Measurements from ENCODE around the gene DACH1.
A peak's percentile ranks its signal among the peaks of the same experiment; 100 is the strongest.

DACH1 gene

DNA sequence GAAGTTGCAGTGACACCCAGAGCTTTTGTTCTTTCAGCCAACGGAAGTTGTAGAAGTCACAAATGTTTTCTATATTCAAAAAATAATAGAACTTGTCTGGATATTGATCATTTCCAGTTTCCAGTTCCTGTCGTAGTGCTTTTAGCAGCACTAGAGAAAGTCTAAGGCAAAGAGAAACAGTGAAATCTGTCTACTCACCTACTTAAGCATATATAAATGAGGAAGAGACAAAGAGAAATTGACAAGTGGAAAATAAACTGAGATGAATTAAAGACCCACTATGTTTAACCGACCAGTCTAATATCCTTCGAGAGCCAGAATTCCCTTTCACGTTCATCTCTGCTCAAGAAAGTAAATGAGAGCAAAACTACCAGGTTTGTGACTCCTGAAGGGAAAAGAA lies 36.7 kb downstream of the DACH1 start:
- Histone ChIP-seq H3K4ac (ENCODE audit: low read depth, low read length) (no peak overlapping the region), H3K4me3 (ENCODE audit: low read length) (no peak overlapping the region), H3K27me3 (ENCODE audit: insufficient read depth, low read length, poor library complexity) (no peaks in the 10 kb centered on the region), H3K79me1 (ENCODE audit: low read length) (no peaks in the 10 kb centered on the region), H3K56ac (ENCODE audit: low read length) (no peak overlapping the region), H4K5ac (ENCODE audit: low read length) (no peak overlapping the region), H3K9ac (ENCODE audit: low read length) (no peak overlapping the region), H3K27ac (ENCODE audit: low read depth, low read length) (no peak overlapping the region), H3K4me2 (ENCODE audit: low read length) (no peak overlapping the region), H3K18ac (ENCODE audit: low read length) (no peak overlapping the region), H2BK5ac (ENCODE audit: low read length) (no peak overlapping the region), H3K23ac (ENCODE audit: low read length) (no peak overlapping the region), H2BK15ac (replicated peaks; ENCODE audit: low read depth) (no peak overlapping the region), H3K4me1 (ENCODE audit: control insufficient read depth, low read depth, low read length) (no peaks in the 10 kb centered on the region), H2AK5ac (ENCODE audit: low read length) (no peak overlapping the region), H3K79me2 (ENCODE audit: control insufficient read depth, insufficient read depth, low read length) (no peaks in the 10 kb centered on the region), H2BK120ac (ENCODE audit: low read depth, low read length) (no peak overlapping the region), H3K36me3 (ENCODE audit: control insufficient read depth, insufficient read depth, low read length) (no peaks in the 10 kb centered on the region), H4K8ac (ENCODE audit: low read depth, low read length) (no peak overlapping the region)
- DNase-seq, result no peak
- WGBS (ENCODE audit: extremely low coverage, insufficient coverage, low lambda C conversion rate), result no CpG with 5 or more reads among the region's 5 CpGs

DNA sequence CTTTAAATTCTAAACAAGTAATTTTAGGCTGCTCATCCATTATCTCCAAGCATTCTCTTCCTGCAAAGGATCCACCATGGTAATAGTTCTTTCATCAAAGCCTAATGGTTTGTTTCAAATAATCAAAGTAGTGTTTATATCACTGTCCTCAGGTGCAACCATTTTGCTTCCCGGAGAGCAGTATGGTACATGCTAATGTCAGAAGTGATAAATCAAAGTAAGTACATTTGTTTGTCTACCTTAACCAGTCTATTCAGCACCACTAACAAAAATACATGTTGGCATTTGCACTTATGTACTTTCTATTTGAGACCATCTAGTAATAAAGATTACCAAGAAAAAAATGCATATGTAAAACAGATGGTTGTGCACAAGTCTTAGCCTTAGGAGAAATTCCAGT lies 37.5 kb downstream of the DACH1 start:
- Histone ChIP-seq H3K4ac (ENCODE audit: low read depth, low read length) (no peak overlapping the region), H4K8ac (ENCODE audit: low read depth, low read length) (no peak overlapping the region), H3K4me3 (ENCODE audit: low read length) (no peak overlapping the region), H3K18ac (ENCODE audit: low read length) (no peak overlapping the region), H4K5ac (ENCODE audit: low read length) (no peak overlapping the region), H2BK5ac (ENCODE audit: low read length) (no peak overlapping the region), H3K4me2 (ENCODE audit: low read length) (no peak overlapping the region), H2BK120ac (ENCODE audit: low read depth, low read length) (no peak overlapping the region), H3K27me3 (ENCODE audit: insufficient read depth, low read length, poor library complexity) (no peaks in the 10 kb centered on the region), H3K79me1 (ENCODE audit: low read length) (no peaks in the 10 kb centered on the region), H3K9ac (ENCODE audit: low read length) (no peak overlapping the region), H2AK5ac (ENCODE audit: low read length) (no peak overlapping the region), H3K4me1 (ENCODE audit: control insufficient read depth, low read depth, low read length) (no peaks in the 10 kb centered on the region), H3K23ac (ENCODE audit: low read length) (no peak overlapping the region), H3K36me3 (ENCODE audit: control insufficient read depth, insufficient read depth, low read length) (no peaks in the 10 kb centered on the region), H3K27ac (ENCODE audit: low read depth, low read length) (no peak overlapping the region), H3K56ac (ENCODE audit: low read length) (no peak overlapping the region), H2BK15ac (replicated peaks; ENCODE audit: low read depth) (no peak overlapping the region), H3K79me2 (ENCODE audit: control insufficient read depth, insufficient read depth, low read length) (no peaks in the 10 kb centered on the region)
- whole genome bisulfite sequencing (ENCODE audit: extremely low coverage, insufficient coverage, low lambda C conversion rate), result no CpG with 5 or more reads among the region's 1 CpG
- no peak for DNase-seq

DNA sequence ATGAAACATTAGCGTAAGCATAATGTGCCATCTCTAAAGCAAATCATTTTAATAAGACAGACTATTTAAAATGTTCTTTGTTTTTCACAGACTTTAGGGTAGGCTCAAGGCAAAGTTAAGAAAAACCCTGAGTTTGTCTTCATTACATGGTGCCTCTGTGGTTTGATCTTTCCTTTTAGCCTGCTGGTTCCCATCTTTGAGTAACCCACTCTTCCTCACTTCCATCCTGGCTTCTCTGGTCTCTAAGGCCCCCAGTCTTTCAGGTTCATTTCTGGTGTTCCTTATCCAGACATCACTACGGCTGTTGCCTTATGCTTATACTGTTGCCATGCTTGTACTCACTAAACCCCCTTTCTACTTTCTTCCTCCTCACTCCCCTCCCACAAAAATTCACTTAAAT lies 38.4 kb downstream of the DACH1 start:
- Histone ChIP-seq H3K79me2 (ENCODE audit: control insufficient read depth, insufficient read depth, low read length) (no peaks in the 10 kb centered on the region), H3K23ac (ENCODE audit: low read length) (no peak overlapping the region), H3K4me1 (ENCODE audit: control insufficient read depth, low read depth, low read length) (no peaks in the 10 kb centered on the region), H3K27me3 (ENCODE audit: insufficient read depth, low read length, poor library complexity) (no peaks in the 10 kb centered on the region), H3K18ac (ENCODE audit: low read length) (no peak overlapping the region), H4K8ac (ENCODE audit: low read depth, low read length) (no peak overlapping the region), H3K4ac (ENCODE audit: low read depth, low read length) (peak overlapping the region; percentile 52), H3K27ac (ENCODE audit: low read depth, low read length) (no peak overlapping the region), H2BK120ac (ENCODE audit: low read depth, low read length) (no peak overlapping the region), H3K36me3 (ENCODE audit: control insufficient read depth, insufficient read depth, low read length) (no peaks in the 10 kb centered on the region), H3K4me2 (ENCODE audit: low read length) (no peak overlapping the region), H2BK15ac (replicated peaks; ENCODE audit: low read depth) (no peak overlapping the region), H3K4me3 (ENCODE audit: low read length) (no peak overlapping the region), H2BK5ac (ENCODE audit: low read length) (no peak overlapping the region), H3K9ac (ENCODE audit: low read length) (no peak overlapping the region), H4K5ac (ENCODE audit: low read length) (no peak overlapping the region), H3K56ac (ENCODE audit: low read length) (no peak overlapping the region), H3K79me1 (ENCODE audit: low read length) (no peaks in the 10 kb centered on the region), H2AK5ac (ENCODE audit: low read length) (no peak overlapping the region)
- no peak for DNase-seq
- no CpG with 5 or more reads among the region's 2 CpGs for WGBS (ENCODE audit: extremely low coverage, insufficient coverage, low lambda C conversion rate)

DNA sequence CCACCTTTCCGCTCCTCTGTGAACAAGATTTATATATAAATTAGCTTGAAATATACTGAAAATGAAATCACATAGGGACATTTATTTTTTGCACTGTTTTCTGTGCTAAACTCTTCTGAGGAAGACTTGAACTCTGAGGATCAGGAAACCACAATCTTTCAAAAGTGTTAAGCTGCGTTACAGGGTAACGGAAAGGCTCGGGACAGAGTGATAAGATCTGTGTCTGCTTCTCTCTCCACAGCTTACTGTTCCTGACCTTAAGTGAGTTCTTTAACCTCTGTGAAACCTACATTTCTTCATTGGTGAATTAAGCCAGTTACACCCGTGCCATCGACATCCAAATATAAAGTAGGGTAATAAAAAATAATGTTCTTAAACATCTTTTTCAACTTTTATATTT lies 38.9 kb downstream of the DACH1 start:
- Histone ChIP-seq H3K27me3 (ENCODE audit: insufficient read depth, low read length, poor library complexity) (no peaks in the 10 kb centered on the region), H3K4me2 (ENCODE audit: low read length) (no peak overlapping the region), H3K4me3 (ENCODE audit: low read length) (no peak overlapping the region), H3K18ac (ENCODE audit: low read length) (no peak overlapping the region), H3K79me2 (ENCODE audit: control insufficient read depth, insufficient read depth, low read length) (no peaks in the 10 kb centered on the region), H4K5ac (ENCODE audit: low read length) (no peak overlapping the region), H3K4me1 (ENCODE audit: control insufficient read depth, low read depth, low read length) (no peaks in the 10 kb centered on the region), H3K79me1 (ENCODE audit: low read length) (no peaks in the 10 kb centered on the region), H3K4ac (ENCODE audit: low read depth, low read length) (no peak overlapping the region), H3K56ac (ENCODE audit: low read length) (no peak overlapping the region), H2BK5ac (ENCODE audit: low read length) (no peak overlapping the region), H3K36me3 (ENCODE audit: control insufficient read depth, insufficient read depth, low read length) (no peaks in the 10 kb centered on the region), H3K23ac (ENCODE audit: low read length) (no peak overlapping the region), H3K9ac (ENCODE audit: low read length) (no peak overlapping the region), H4K8ac (ENCODE audit: low read depth, low read length) (no peak overlapping the region), H2BK120ac (ENCODE audit: low read depth, low read length) (no peak overlapping the region), H2AK5ac (ENCODE audit: low read length) (no peak overlapping the region), H3K27ac (ENCODE audit: low read depth, low read length) (no peak overlapping the region), H2BK15ac (replicated peaks; ENCODE audit: low read depth) (no peak overlapping the region)
- peak; percentile 56 for DNase-seq
- no CpG with 5 or more reads among the region's 6 CpGs for WGBS (ENCODE audit: extremely low coverage, insufficient coverage, low lambda C conversion rate)

DNA sequence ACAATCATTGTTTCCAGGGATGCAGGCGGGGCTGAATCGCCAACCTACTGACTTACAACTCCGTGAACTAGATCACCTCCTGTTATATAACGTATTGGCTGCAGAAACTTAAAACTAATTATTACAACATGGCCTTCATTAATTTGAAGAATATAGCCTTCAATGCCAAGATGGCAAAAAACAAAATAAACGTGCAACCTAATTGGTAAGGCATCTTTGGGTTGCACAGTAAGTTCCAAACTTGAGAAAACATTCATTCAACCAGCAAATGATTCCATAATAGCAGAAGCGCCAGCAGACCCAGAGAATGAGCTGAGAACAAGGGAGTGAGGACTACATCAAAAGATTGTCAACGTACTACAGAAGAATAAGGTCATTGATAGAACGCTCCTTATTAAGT lies 39.8 kb downstream of the DACH1 start:
- H2BK120ac ChIP-seq (ENCODE audit: low read depth, low read length), result no peak overlapping the region
- no peaks in the 10 kb centered on the region for H3K36me3 ChIP-seq (ENCODE audit: control insufficient read depth, insufficient read depth, low read length)
- no peak overlapping the region for H3K18ac ChIP-seq (ENCODE audit: low read length)
- H3K4ac ChIP-seq (ENCODE audit: low read depth, low read length), result no peak overlapping the region
- H2AK5ac ChIP-seq (ENCODE audit: low read length), result no peak overlapping the region
- no peak overlapping the region for H4K5ac ChIP-seq (ENCODE audit: low read length)
- H3K27ac ChIP-seq (ENCODE audit: low read depth, low read length), result no peak overlapping the region
- no CpG with 5 or more reads among the region's 8 CpGs for WGBS (ENCODE audit: extremely low coverage, insufficient coverage, low lambda C conversion rate)
- no peak overlapping the region for H3K23ac ChIP-seq (ENCODE audit: low read length)
- no peak for DNase-seq
- H3K27me3 ChIP-seq (ENCODE audit: insufficient read depth, low read length, poor library complexity), result no peaks in the 10 kb centered on the region
- no peak overlapping the region for H3K4me2 ChIP-seq (ENCODE audit: low read length)
- no peak overlapping the region for H3K9ac ChIP-seq (ENCODE audit: low read length)
- no peaks in the 10 kb centered on the region for H3K79me2 ChIP-seq (ENCODE audit: control insufficient read depth, insufficient read depth, low read length)
- no peak overlapping the region for H4K8ac ChIP-seq (ENCODE audit: low read depth, low read length)
- H2BK5ac ChIP-seq (ENCODE audit: low read length), result no peak overlapping the region
- H3K4me3 ChIP-seq (ENCODE audit: low read length), result no peak overlapping the region
- no peak overlapping the region for H3K56ac ChIP-seq (ENCODE audit: low read length)
- H2BK15ac ChIP-seq (replicated peaks; ENCODE audit: low read depth), result no peak overlapping the region
- no peaks in the 10 kb centered on the region for H3K79me1 ChIP-seq (ENCODE audit: low read length)
- no peaks in the 10 kb centered on the region for H3K4me1 ChIP-seq (ENCODE audit: control insufficient read depth, low read depth, low read length)

DNA sequence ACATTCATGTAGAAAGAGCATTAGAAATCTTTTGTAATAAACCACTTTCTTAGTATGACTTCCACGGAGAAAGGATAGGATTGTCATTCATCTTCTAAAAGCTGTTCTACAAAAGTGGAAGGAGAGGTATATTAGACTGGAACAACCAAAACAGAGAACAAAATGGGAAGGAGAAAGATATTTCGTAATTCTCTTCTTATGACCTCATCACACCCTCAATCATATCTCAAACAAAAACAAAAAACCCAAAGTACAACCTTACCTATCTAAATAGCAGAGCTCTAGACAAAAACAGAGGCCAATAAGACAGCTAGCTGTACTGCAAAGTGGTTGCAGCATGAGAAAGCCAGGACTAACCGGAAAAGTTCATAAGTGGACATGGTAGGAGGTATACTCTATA lies 46.3 kb downstream of the DACH1 start:
- no peaks in the 10 kb centered on the region for H3K36me3 ChIP-seq (ENCODE audit: control insufficient read depth, insufficient read depth, low read length)

More for the DNA sequence above, 46.3 kb downstream of the DACH1 start:
- Histone ChIP-seq H2AK5ac (ENCODE audit: low read length) (no peak overlapping the region), H2BK15ac (replicated peaks; ENCODE audit: low read depth) (no peak overlapping the region), H3K27ac (ENCODE audit: low read depth, low read length) (no peak overlapping the region), H3K4me3 (ENCODE audit: low read length) (no peak overlapping the region), H2BK120ac (ENCODE audit: low read depth, low read length) (no peak overlapping the region), H4K5ac (ENCODE audit: low read length) (no peak overlapping the region), H3K9ac (ENCODE audit: low read length) (no peak overlapping the region), H4K8ac (ENCODE audit: low read depth, low read length) (no peak overlapping the region), H2BK5ac (ENCODE audit: low read length) (no peak overlapping the region), H3K4me2 (ENCODE audit: low read length) (no peak overlapping the region), H3K18ac (ENCODE audit: low read length) (no peak overlapping the region), H3K56ac (ENCODE audit: low read length) (no peak overlapping the region), H3K23ac (ENCODE audit: low read length) (no peak overlapping the region), H3K79me1 (ENCODE audit: low read length) (no peaks in the 10 kb centered on the region), H3K79me2 (ENCODE audit: control insufficient read depth, insufficient read depth, low read length) (no peaks in the 10 kb centered on the region), H3K4ac (ENCODE audit: low read depth, low read length) (no peak overlapping the region), H3K4me1 (ENCODE audit: control insufficient read depth, low read depth, low read length) (no peaks in the 10 kb centered on the region), H3K27me3 (ENCODE audit: insufficient read depth, low read length, poor library complexity) (no peaks in the 10 kb centered on the region)
- WGBS (ENCODE audit: extremely low coverage, insufficient coverage, low lambda C conversion rate), result no CpG with 5 or more reads among the region's 3 CpGs
- no peak for DNase-seq
